ENCODE results near the gene OSBPL2. TPM values are rescaled to one million over a fixed set of nuclear protein-coding genes. Genes with fewer than 3 reads are reported as not detected.

OSBPL2 gene
- total and polyA plus RNA-seq, 9 of the 15 experiments (the other 6 are each of a cell fraction or from before 2014, with no cell fraction given) = 2.5 to 25.6 (median 14.1) TPM

GRCh38 chr20:62338294-62338620, 99.9 kb downstream of the OSBPL2 start:
- 96% methylated on average over 13 of the region's 16 CpGs for WGBS (ENCODE audit: insufficient coverage, low coverage, missing lambda C conversion rate)
- in situ Hi-C loops (cut with MboI) (no loop called here), intact Hi-C loops (cut with micrococcal nuclease) (no loop called here)
- no peak for FAIRE-seq
- CTCF ChIA-PET (ENCODE audit: low intra/inter-chr PET ratio) = no interaction called here
- no peaks in the 10 kb centered on the region for H3K9me1 ChIP-seq (ENCODE audit: control insufficient read depth, insufficient read depth, low read length)
- DNase-seq (ENCODE audit: extremely low read depth in 1 of 4, low spot score in 3 of 4) = no peak
- BruUV-seq (replicated peaks) = no TSS peak
- no peaks in the 10 kb centered on the region for H3K79me2 ChIP-seq (ENCODE audit: control insufficient read depth, insufficient read depth, low read length)
- no peak overlapping the region for H2AFZ ChIP-seq (ENCODE audit: low read depth, low read length)
- H3K9ac ChIP-seq (ENCODE audit: insufficient read depth in 1 of 2, low read depth in 2 of 2, low read length in 2 of 2) = no peak overlapping the region
- no peak overlapping the region for H3K4me2 ChIP-seq (ENCODE audit: insufficient read depth, low read length)
- peaks cover 78% of the 10 kb centered on the region for H3K36me3 ChIP-seq (ENCODE audit: control insufficient read depth, insufficient read depth, low read length)
- POLR2A ChIA-PET = interaction anchor here (1.0 kb wide), 1 partner anchor 19 kb away, joined by 3 read pairs; no protein-coding TSS in a partner anchor
- H4K20me1 ChIP-seq (replicated peaks; ENCODE audit: control insufficient read depth, insufficient read depth, low read length) = no peaks in the 10 kb centered on the region
- TF ChIP-seq POLR2G (IDR thresholded peaks at IDR 0.05; ENCODE audit: low read depth, low read length) (0 out of 2 replicates have a peak, but pooled peaks have one; percentile 27), NFE2L1 (tag; IDR thresholded peaks at IDR 0.05; ENCODE audit: borderline replicate concordance, low read depth) (no peak)
- H3K27ac ChIP-seq (ENCODE audit: extremely low read depth, low read depth, low read length) = no peak overlapping the region
- no peak for ATAC-seq
- no peaks in the 10 kb centered on the region for H3K9me3 ChIP-seq (replicated peaks; ENCODE audit: control insufficient read depth, insufficient read depth, low read depth, low read length)
- H3K4me3 ChIP-seq = no peak overlapping the region
- no peaks in the 10 kb centered on the region for H3K27me3 ChIP-seq (ENCODE audit: control insufficient read depth in 2 of 2, insufficient read depth in 2 of 2, low read length in 2 of 2)
- H3K4me1 ChIP-seq (replicated peaks in 1 of 2; ENCODE audit: control insufficient read depth in 2 of 2, insufficient read depth in 2 of 2, low read length in 2 of 2) = peaks cover 0 to 15% of the 10 kb centered on the region in 2 experiments; a peak in 1 of 5 replicates

- no peaks in the 10 kb centered on the region for H3K79me2 ChIP-seq (ENCODE audit: control insufficient read depth, insufficient read depth, low read length)
- CTCF ChIA-PET (ENCODE audit: low intra/inter-chr PET ratio) = no interaction called here
- H3K27me3 ChIP-seq (ENCODE audit: control insufficient read depth in 2 of 2, insufficient read depth in 2 of 2, low read length in 2 of 2) = no peaks in the 10 kb centered on the region
- no peak overlapping the region for H3K9ac ChIP-seq (ENCODE audit: insufficient read depth in 1 of 2, low read depth in 2 of 2, low read length in 2 of 2)
- H4K20me1 ChIP-seq (replicated peaks; ENCODE audit: control insufficient read depth, insufficient read depth, low read length) = no peaks in the 10 kb centered on the region
- POLR2A ChIA-PET = interaction anchor here (0.7 to 1.5 kb wide), 2 partner anchors 26 to 46 kb away, joined by 3 to 5 read pairs; no protein-coding TSS in a partner anchor
- H3K4me1 ChIP-seq (replicated peaks in 1 of 2; ENCODE audit: control insufficient read depth in 2 of 2, insufficient read depth in 2 of 2, low read length in 2 of 2) = peaks cover 0 to 15% of the 10 kb centered on the region in 2 experiments; a peak in 1 of 5 replicates
- no peak overlapping the region for H3K27ac ChIP-seq (ENCODE audit: extremely low read depth, low read depth, low read length)
- intact Hi-C loops (cut with micrococcal nuclease) (no loop called here), in situ Hi-C loops (cut with MboI) (no loop called here)
- FAIRE-seq = no peak
- no peak for DNase-seq (ENCODE audit: extremely low read depth in 1 of 4, low spot score in 3 of 4)
- no peaks in the 10 kb centered on the region for H3K9me1 ChIP-seq (ENCODE audit: control insufficient read depth, insufficient read depth, low read length)
- no peaks in the 10 kb centered on the region for H3K9me3 ChIP-seq (replicated peaks; ENCODE audit: control insufficient read depth, insufficient read depth, low read depth, low read length)
- ATAC-seq = no peak
- no TSS peak for BruUV-seq (replicated peaks)
- no peak overlapping the region for H3K4me3 ChIP-seq
- 78% methylated on average over 14 of the region's 14 CpGs for WGBS (ENCODE audit: insufficient coverage, low coverage, missing lambda C conversion rate)
- no peak overlapping the region for H2AFZ ChIP-seq (ENCODE audit: low read depth, low read length)
- no peak overlapping the region for H3K4me2 ChIP-seq (ENCODE audit: insufficient read depth, low read length)
- H3K36me3 ChIP-seq (ENCODE audit: control insufficient read depth, insufficient read depth, low read length) = peaks cover 72% of the 10 kb centered on the region
- TF ChIP-seq POLR2AphosphoS2 (IDR thresholded peaks at IDR 0.05; ENCODE audit: low read length) (no peak), PURB (CRISPR knock-in tag; IDR thresholded peaks at IDR 0.05; ENCODE audit: low read depth) (no peak), CBX2 (IDR thresholded peaks at IDR 0.05; ENCODE audit: insufficient read depth, low read length, poor library complexity, severe bottlenecking) (no peak), CHD4 (IDR thresholded peaks at IDR 0.05; ENCODE audit: insufficient read depth, insufficient replicate concordance, low read depth, low read length, poor library complexity, severe bottlenecking) (no peak), DPF2 (IDR thresholded peaks at IDR 0.05) (no peak), YBX1 (IDR thresholded peaks at IDR 0.05) (no peak), U2AF2 (optimal IDR thresholded peaks at IDR 0.05; ENCODE audit: low read depth, low read length) (no peak), SLC30A9 (CRISPR knock-in tag; IDR thresholded peaks at IDR 0.05) (no peak), ZNF668 (CRISPR knock-in tag; IDR thresholded peaks at IDR 0.05) (no peak), CBX8 (IDR thresholded peaks at IDR 0.05; ENCODE audit: borderline replicate concordance, extremely low read depth, low read depth, low read length, poor library complexity, severe bottlenecking) (no peak)
- TF ChIP-seq, protein P1, sequence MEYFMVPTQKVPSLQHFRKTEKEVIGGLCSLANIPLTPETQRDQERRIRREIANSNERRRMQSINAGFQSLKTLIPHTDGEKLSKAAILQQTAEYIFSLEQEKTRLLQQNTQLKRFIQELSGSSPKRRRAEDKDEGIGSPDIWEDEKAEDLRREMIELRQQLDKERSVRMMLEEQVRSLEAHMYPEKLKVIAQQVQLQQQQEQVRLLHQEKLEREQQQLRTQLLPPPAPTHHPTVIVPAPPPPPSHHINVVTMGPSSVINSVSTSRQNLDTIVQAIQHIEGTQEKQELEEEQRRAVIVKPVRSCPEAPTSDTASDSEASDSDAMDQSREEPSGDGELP (CRISPR knock-in tag; IDR thresholded peaks at IDR 0.05; ENCODE audit: borderline replicate concordance) = no peak
- TF ChIP-seq, protein P2, sequence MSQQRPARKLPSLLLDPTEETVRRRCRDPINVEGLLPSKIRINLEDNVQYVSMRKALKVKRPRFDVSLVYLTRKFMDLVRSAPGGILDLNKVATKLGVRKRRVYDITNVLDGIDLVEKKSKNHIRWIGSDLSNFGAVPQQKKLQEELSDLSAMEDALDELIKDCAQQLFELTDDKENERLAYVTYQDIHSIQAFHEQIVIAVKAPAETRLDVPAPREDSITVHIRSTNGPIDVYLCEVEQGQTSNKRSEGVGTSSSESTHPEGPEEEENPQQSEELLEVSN (IDR thresholded peaks at IDR 0.05; ENCODE audit: borderline replicate concordance in 1 of 2, extremely low read depth in 1 of 2, insufficient read depth in 1 of 2, insufficient read length in 1 of 2, low read depth in 1 of 2, low read length in 1 of 2, poor library complexity in 1 of 2, severe bottlenecking in 1 of 2) = no peak
Observed at GRCh38 chr20:62339647-62340062, 101.3 kb downstream of the OSBPL2 start.

Measured in K562 (cell line).